Bronchial epithelial cell (primary cell): Measurements from ENCODE around the gene ADAT1. TPM values are rescaled to one million over a fixed set of nuclear protein-coding genes. Genes with fewer than 3 reads are reported as not detected.

Experiments used
- DNase-seq: peaks from one replicate; pipeline ENCODE4 v3.0.0-alpha.2; 2010; ENCODE audit warnings: low read depth
- FAIRE-seq: peaks from 2 replicates; lab custom pipeline; 2011; peaks lifted over from hg19 to GRCh38; lab: Jason Lieb, UNC
- H3K27me3 ChIP-seq: 2 replicates; pipeline ENCODE4 v1.5.1; 2011; ENCODE audit warnings: low read length; ENCODE audit not compliant: control insufficient read depth, insufficient read depth
- H3K36me3 ChIP-seq: 2 replicates; pipeline ENCODE4 v1.5.1; 2011; ENCODE audit warnings: low read length; ENCODE audit not compliant: control insufficient read depth, insufficient read depth
- H3K4me3 ChIP-seq: 2 replicates; pipeline ENCODE4 v1.5.1; 2011; ENCODE audit warnings: mild to moderate bottlenecking, low read depth, low read length, control low read depth
- total RNA-seq: library from RNA; depleted of rRNA; stranded (reverse); fragments of >200 nt; gene quantifications from 2 replicates; pipeline ENCODE4 v1.2.1, GENCODE V29; 2014
- TF ChIP-seq, protein P1 (sequence below): IDR thresholded peaks from 2 replicates; pipeline ENCODE4 v1.5.1; 2011; ENCODE audit warnings: mild to moderate bottlenecking, moderate library complexity, low read length, control low read depth, inconsistent platforms; ENCODE audit not compliant: insufficient read depth, severe bottlenecking

Gene ADAT1
- total RNA-seq, 1 donor from 2014 or later, result 67.9 TPM

- H3K27me3 ChIP-seq, result no peaks in the 10 kb centered on the region
- DNase-seq (peak; percentile 20), FAIRE-seq (no peak)
- no peak overlapping the region for H3K4me3 ChIP-seq
- no peaks in the 10 kb centered on the region for H3K36me3 ChIP-seq
- TF ChIP-seq, protein P1, sequence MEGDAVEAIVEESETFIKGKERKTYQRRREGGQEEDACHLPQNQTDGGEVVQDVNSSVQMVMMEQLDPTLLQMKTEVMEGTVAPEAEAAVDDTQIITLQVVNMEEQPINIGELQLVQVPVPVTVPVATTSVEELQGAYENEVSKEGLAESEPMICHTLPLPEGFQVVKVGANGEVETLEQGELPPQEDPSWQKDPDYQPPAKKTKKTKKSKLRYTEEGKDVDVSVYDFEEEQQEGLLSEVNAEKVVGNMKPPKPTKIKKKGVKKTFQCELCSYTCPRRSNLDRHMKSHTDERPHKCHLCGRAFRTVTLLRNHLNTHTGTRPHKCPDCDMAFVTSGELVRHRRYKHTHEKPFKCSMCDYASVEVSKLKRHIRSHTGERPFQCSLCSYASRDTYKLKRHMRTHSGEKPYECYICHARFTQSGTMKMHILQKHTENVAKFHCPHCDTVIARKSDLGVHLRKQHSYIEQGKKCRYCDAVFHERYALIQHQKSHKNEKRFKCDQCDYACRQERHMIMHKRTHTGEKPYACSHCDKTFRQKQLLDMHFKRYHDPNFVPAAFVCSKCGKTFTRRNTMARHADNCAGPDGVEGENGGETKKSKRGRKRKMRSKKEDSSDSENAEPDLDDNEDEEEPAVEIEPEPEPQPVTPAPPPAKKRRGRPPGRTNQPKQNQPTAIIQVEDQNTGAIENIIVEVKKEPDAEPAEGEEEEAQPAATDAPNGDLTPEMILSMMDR, result no peak
Measured at GRCh38 chr16:75590920-75591843, 31.9 kb downstream of the ADAT1 start.

GRCh38 chr16:75589306-75589705 lies 33.8 kb downstream of the ADAT1 start:
- no peak overlapping the region for H3K4me3 ChIP-seq
- H3K36me3 ChIP-seq, result no peaks in the 10 kb centered on the region
- DNase-seq (no peak), FAIRE-seq (no peak)
- TF ChIP-seq, protein P1, result no peak
- no peaks in the 10 kb centered on the region for H3K27me3 ChIP-seq

DNA sequence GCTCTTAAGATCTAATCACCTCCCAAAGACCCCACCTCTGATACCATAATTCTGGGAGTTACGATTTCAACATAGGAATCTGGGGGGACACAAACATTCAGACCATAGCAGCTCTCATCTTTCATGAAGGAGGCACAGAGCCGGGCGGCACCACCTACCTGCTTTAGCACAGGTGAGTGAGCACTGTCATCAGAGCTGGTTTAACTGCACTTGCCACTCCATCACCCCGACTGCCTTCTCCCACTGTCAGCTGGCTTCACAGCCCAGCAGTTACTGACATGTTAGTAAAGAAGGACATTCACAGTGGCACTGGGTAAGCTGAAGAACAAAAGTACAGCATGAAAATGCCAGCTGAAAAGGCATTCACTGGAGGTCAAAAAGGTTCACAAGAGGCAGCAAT lies 34.4 kb downstream of the ADAT1 start:
- FAIRE-seq (no peak), DNase-seq (no peak)
- no peaks in the 10 kb centered on the region for H3K36me3 ChIP-seq
- no peaks in the 10 kb centered on the region for H3K27me3 ChIP-seq
- TF ChIP-seq, protein P1, result no peak
- H3K4me3 ChIP-seq, result no peak overlapping the region

DNA sequence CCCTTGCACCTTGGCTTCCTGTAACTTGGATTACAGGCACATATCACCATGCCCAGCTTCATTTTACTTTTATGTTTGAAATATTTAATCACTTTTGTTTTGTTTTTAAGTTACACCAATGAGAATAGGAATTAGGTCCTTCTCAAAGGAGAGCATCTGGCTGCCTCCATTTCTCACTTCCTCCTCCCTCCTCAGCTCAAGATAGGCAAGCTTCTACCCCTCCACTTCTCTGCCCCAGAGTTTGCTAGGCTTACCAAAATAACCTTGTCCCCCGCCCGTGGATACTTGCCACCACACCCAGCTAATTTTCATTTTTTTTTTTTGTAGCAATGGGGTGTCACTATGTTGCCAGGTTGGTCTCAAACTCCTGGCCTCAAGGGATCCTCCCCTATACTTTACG lies 39.0 kb downstream of the ADAT1 start:
- Histone ChIP-seq H3K36me3 (no peaks in the 10 kb centered on the region), H3K27me3 (no peaks in the 10 kb centered on the region), H3K4me3 (no peak overlapping the region)
- DNase-seq (no peak), FAIRE-seq (no peak)
- TF ChIP-seq, protein P1, result no peak

- no peaks in the 10 kb centered on the region for H3K27me3 ChIP-seq
- H3K4me3 ChIP-seq, result no peak overlapping the region
- TF ChIP-seq, protein P1, result no peak
- no peaks in the 10 kb centered on the region for H3K36me3 ChIP-seq
- DNase-seq (no peak), FAIRE-seq (no peak)
Measured at GRCh38 chr16:75579281-75579834, 43.7 kb downstream of the ADAT1 start.
